Measurements from ENCODE around the gene MCAM.

MCAM gene

DNA sequence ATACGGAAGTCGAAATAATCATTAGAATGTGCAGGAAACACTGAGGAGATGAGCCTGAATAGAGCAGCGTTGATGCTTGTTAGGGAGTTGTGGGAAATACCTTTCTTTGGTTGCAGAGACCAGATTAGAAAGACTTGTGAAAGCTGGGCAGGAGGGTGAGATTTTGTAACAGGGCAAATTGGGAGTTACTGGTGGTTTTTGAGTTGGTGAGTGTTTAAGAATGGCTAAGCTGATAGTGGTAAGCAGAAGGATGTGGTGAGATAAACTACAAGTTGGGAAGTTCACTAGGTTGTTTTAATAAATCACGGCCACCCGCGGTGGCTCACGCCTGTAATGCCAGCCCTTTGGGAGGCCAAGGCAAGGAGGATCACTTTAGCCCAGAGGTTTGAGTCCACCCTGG is 34.4 kb downstream of the MCAM start:
- Mint-ChIP-seq H3K36me3 (ENCODE audit: low read depth) (peaks cover 47% of the 10 kb centered on the region), H3K27ac (peak overlapping the region; percentile 1), H3K9me3 (no peaks in the 10 kb centered on the region), H3K27me3 (ENCODE audit: low read depth, poor library complexity) (no peaks in the 10 kb centered on the region), H3K4me1 (no peaks in the 10 kb centered on the region), H3K4me3 (no peak overlapping the region)
- TF ChIP-seq, protein P1, sequence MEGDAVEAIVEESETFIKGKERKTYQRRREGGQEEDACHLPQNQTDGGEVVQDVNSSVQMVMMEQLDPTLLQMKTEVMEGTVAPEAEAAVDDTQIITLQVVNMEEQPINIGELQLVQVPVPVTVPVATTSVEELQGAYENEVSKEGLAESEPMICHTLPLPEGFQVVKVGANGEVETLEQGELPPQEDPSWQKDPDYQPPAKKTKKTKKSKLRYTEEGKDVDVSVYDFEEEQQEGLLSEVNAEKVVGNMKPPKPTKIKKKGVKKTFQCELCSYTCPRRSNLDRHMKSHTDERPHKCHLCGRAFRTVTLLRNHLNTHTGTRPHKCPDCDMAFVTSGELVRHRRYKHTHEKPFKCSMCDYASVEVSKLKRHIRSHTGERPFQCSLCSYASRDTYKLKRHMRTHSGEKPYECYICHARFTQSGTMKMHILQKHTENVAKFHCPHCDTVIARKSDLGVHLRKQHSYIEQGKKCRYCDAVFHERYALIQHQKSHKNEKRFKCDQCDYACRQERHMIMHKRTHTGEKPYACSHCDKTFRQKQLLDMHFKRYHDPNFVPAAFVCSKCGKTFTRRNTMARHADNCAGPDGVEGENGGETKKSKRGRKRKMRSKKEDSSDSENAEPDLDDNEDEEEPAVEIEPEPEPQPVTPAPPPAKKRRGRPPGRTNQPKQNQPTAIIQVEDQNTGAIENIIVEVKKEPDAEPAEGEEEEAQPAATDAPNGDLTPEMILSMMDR (IDR thresholded peaks at IDR 0.05), result no peak
- DNase-seq, result no peak

GRCh38 chr11:119277660-119278059 is 39.3 kb downstream of the MCAM start:
- Mint-ChIP-seq H3K4me3 (no peak overlapping the region), H3K27ac (no peak overlapping the region), H3K4me1 (peaks cover 27% of the 10 kb centered on the region), H3K27me3 (ENCODE audit: low read depth, poor library complexity) (no peaks in the 10 kb centered on the region), H3K36me3 (ENCODE audit: low read depth) (peaks cover 62% of the 10 kb centered on the region), H3K9me3 (no peaks in the 10 kb centered on the region)
- TF ChIP-seq, protein P1 (IDR thresholded peaks at IDR 0.05), result no peak
- DNase-seq, result no peak

- Mint-ChIP-seq H3K27me3 (ENCODE audit: low read depth, poor library complexity) (no peaks in the 10 kb centered on the region), H3K4me1 (peaks cover 34% of the 10 kb centered on the region), H3K27ac (peak overlapping the region; percentile 92), H3K9me3 (no peaks in the 10 kb centered on the region), H3K4me3 (no peak overlapping the region), H3K36me3 (ENCODE audit: low read depth) (peaks cover 51% of the 10 kb centered on the region)
- TF ChIP-seq, protein P1 (IDR thresholded peaks at IDR 0.05), result no peak
- no peak for DNase-seq
Observed at GRCh38 chr11:119273721-119274120, 43.2 kb downstream of the MCAM start.

DNA sequence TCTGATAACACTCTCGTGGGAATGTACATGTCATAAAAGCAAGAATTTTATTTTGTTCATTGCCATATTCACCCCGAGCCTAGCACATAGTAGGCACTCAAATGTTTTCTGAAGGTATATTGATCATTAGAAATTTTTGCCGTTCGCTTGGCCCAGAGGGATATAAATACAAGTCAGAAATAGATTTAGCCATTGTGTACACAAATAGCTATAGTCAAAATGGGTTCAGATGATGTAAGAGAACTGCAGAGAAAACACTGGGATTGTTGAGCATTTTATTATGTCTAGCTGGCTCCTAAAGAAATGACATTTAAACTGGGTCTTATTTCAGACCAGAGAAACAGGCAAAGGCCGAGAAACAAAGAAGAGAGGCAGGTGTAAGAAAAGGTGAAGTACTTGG is 49.3 kb downstream of the MCAM start:
- Mint-ChIP-seq H3K27ac (peak overlapping the region; percentile 37), H3K36me3 (ENCODE audit: low read depth) (peaks cover 16% of the 10 kb centered on the region), H3K4me3 (no peak overlapping the region), H3K27me3 (ENCODE audit: low read depth, poor library complexity) (no peaks in the 10 kb centered on the region), H3K9me3 (no peaks in the 10 kb centered on the region), H3K4me1 (peaks cover 6% of the 10 kb centered on the region)
- TF ChIP-seq, protein P1 (IDR thresholded peaks at IDR 0.05), result no peak
- DNase-seq, result no peak

- no peak overlapping the region for H3K4me3 Mint-ChIP-seq
- H3K27me3 Mint-ChIP-seq (ENCODE audit: low read depth, poor library complexity), result no peaks in the 10 kb centered on the region
- H3K36me3 Mint-ChIP-seq (ENCODE audit: low read depth), result peaks cover 16% of the 10 kb centered on the region
- H3K9me3 Mint-ChIP-seq, result no peaks in the 10 kb centered on the region
- H3K27ac Mint-ChIP-seq, result peak overlapping the region; percentile 6
- no peaks in the 10 kb centered on the region for H3K4me1 Mint-ChIP-seq
- DNase-seq, result no peak
- TF ChIP-seq, protein P1 (IDR thresholded peaks at IDR 0.05), result no peak
Observed at GRCh38 chr11:119266517-119267255, 50.2 kb downstream of the MCAM start.

DNA sequence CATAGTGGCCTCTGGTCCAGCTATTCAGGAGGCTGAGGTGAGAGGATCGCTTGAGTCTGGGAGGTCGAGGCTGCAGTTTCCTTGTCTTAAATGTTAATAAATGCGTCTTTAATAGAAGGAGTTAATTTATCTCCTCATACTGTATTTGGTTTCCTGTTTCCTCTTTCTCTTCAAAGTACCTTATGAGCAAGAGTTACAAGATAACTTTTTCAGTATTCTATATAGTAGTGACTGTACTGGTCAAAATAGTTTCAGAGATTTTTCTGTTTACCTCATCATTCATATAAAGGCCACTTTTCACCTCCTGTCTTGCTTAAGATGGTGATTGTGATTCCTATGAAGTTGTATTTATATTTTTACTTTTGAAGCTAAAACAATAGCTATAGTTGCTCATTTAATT is 50.9 kb downstream of the MCAM start:
- DNase-seq, result no peak
- H3K27me3 Mint-ChIP-seq (ENCODE audit: low read depth, poor library complexity), result no peaks in the 10 kb centered on the region
- no peak overlapping the region for H3K27ac Mint-ChIP-seq
- peaks cover 16% of the 10 kb centered on the region for H3K36me3 Mint-ChIP-seq (ENCODE audit: low read depth)
- TF ChIP-seq, protein P1 (IDR thresholded peaks at IDR 0.05), result no peak
- no peaks in the 10 kb centered on the region for H3K9me3 Mint-ChIP-seq
- H3K4me3 Mint-ChIP-seq, result no peak overlapping the region
- H3K4me1 Mint-ChIP-seq, result no peaks in the 10 kb centered on the region

Measured in nephron progenitor cell (in vitro differentiated cells).